Measurements from ENCODE around the gene TRAPPC10.

Gene TRAPPC10

DNA sequence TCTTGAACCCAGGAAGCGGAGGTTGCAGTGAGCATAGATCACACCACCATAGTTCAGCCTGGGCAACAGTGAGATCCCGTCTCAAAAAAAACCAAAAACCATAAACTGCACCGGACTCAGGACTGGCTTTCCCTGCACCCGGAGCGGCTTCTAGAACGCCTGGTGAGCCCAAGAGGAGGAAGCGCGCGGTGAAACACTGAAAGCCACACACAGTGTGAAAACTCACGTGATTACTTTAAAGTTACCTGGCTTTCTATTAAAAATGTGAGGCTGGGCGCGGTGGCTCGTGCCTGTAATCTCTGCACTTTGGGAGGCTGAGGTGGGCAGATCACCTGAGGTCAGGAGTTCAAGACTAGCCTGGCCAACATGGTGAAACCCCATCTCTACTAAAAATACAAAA is 7.0 kb upstream of the TRAPPC10 start:
- DNase-seq (ENCODE audit: low read depth in 1 of 2, low spot score in 1 of 2) = no peak
- H3K27ac ChIP-seq (replicated peaks) = no peak overlapping the region
- TF ChIP-seq, protein P1, sequence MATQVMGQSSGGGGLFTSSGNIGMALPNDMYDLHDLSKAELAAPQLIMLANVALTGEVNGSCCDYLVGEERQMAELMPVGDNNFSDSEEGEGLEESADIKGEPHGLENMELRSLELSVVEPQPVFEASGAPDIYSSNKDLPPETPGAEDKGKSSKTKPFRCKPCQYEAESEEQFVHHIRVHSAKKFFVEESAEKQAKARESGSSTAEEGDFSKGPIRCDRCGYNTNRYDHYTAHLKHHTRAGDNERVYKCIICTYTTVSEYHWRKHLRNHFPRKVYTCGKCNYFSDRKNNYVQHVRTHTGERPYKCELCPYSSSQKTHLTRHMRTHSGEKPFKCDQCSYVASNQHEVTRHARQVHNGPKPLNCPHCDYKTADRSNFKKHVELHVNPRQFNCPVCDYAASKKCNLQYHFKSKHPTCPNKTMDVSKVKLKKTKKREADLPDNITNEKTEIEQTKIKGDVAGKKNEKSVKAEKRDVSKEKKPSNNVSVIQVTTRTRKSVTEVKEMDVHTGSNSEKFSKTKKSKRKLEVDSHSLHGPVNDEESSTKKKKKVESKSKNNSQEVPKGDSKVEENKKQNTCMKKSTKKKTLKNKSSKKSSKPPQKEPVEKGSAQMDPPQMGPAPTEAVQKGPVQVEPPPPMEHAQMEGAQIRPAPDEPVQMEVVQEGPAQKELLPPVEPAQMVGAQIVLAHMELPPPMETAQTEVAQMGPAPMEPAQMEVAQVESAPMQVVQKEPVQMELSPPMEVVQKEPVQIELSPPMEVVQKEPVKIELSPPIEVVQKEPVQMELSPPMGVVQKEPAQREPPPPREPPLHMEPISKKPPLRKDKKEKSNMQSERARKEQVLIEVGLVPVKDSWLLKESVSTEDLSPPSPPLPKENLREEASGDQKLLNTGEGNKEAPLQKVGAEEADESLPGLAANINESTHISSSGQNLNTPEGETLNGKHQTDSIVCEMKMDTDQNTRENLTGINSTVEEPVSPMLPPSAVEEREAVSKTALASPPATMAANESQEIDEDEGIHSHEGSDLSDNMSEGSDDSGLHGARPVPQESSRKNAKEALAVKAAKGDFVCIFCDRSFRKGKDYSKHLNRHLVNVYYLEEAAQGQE (IDR thresholded peaks at IDR 0.05; ENCODE audit: insufficient replicate concordance, low read depth) = no peak
- TF ChIP-seq, protein P2, sequence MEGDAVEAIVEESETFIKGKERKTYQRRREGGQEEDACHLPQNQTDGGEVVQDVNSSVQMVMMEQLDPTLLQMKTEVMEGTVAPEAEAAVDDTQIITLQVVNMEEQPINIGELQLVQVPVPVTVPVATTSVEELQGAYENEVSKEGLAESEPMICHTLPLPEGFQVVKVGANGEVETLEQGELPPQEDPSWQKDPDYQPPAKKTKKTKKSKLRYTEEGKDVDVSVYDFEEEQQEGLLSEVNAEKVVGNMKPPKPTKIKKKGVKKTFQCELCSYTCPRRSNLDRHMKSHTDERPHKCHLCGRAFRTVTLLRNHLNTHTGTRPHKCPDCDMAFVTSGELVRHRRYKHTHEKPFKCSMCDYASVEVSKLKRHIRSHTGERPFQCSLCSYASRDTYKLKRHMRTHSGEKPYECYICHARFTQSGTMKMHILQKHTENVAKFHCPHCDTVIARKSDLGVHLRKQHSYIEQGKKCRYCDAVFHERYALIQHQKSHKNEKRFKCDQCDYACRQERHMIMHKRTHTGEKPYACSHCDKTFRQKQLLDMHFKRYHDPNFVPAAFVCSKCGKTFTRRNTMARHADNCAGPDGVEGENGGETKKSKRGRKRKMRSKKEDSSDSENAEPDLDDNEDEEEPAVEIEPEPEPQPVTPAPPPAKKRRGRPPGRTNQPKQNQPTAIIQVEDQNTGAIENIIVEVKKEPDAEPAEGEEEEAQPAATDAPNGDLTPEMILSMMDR (IDR thresholded peaks at IDR 0.05; ENCODE audit: insufficient read depth, low read length) = no peak
- TF ChIP-seq POLR2AphosphoS5 (IDR thresholded peaks at IDR 0.05; ENCODE audit: low read depth) = no peak
- no peak for TF ChIP-seq GABPA (IDR thresholded peaks at IDR 0.05; ENCODE audit: low read depth)
- no peak for TF ChIP-seq SPI1 (IDR thresholded peaks at IDR 0.05; ENCODE audit: borderline replicate concordance, low read depth)
- H3K4me3 ChIP-seq (replicated peaks; ENCODE audit: insufficient read depth, low read length) = no peak overlapping the region
- no peaks in the 10 kb centered on the region for H3K27me3 ChIP-seq (ENCODE audit: insufficient read depth, poor library complexity, severe bottlenecking)

DNA sequence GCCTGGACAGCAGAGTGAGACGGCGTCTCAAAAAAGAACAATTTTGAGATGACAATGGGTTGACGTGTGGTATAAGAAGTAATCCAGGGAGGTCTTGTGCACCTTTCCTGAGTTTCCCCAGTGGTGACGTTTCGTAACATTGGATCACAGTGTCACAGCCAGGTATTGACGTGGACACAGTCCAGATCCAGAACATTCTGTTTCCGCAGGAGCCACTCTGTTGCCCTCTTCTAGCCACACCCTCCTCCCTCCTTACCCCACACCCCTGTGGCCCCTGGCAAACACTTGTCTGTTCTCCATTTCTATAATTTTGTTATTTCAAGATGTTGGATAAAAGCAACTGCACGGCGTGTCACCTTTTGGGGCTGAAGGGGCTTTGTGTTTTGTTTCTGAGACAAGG is 6.5 kb upstream of the TRAPPC10 start:
- Histone ChIP-seq H3K27ac (replicated peaks) (no peak overlapping the region), H3K4me3 (replicated peaks; ENCODE audit: insufficient read depth, low read length) (no peak overlapping the region), H3K27me3 (ENCODE audit: insufficient read depth, poor library complexity, severe bottlenecking) (no peaks in the 10 kb centered on the region)
- DNase-seq (ENCODE audit: low read depth in 1 of 2, low spot score in 1 of 2) = no peak
- no peak for TF ChIP-seq SPI1 (IDR thresholded peaks at IDR 0.05; ENCODE audit: borderline replicate concordance, low read depth)
- TF ChIP-seq, protein P1 (IDR thresholded peaks at IDR 0.05; ENCODE audit: insufficient replicate concordance, low read depth) = no peak
- TF ChIP-seq POLR2AphosphoS5 (IDR thresholded peaks at IDR 0.05; ENCODE audit: low read depth) = no peak
- TF ChIP-seq, protein P2 (IDR thresholded peaks at IDR 0.05; ENCODE audit: insufficient read depth, low read length) = no peak
- no peak for TF ChIP-seq GABPA (IDR thresholded peaks at IDR 0.05; ENCODE audit: low read depth)

DNA sequence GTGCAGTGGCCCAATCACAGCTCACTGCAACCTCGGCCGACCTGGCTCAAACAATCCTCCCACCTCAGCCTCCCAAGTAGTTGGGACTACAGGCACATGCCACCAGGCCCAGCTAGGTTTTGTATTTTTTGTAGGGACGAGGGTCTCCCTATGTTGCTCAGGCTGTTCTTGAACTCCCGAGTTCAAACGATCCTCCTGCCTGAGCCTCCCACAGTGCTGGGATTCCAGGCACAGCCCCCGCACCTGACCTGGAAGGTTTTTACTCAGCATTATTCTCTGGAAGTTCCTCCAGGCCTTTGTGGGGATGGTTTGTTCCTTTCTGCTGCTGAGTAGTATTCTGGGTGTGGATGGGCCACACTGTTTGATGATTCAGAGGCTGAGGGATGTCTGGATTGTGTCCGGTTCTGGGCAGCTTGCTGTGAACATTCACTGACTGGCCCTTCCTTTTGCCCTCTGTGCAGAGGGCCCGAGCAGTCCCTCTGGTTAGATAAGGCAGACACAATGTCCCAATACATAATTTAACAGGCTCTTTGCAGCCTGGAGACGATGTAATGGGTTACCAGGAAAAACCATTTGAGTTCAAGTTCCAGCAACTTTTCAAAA is 6.0 kb upstream of the TRAPPC10 start:
- DNase-seq (ENCODE audit: low read depth in 1 of 2, low spot score in 1 of 2) = no peak
- H3K27me3 ChIP-seq (ENCODE audit: insufficient read depth, poor library complexity, severe bottlenecking) = no peaks in the 10 kb centered on the region
- TF ChIP-seq, protein P2 (IDR thresholded peaks at IDR 0.05; ENCODE audit: insufficient read depth, low read length) = no peak
- TF ChIP-seq, protein P1 (IDR thresholded peaks at IDR 0.05; ENCODE audit: insufficient replicate concordance, low read depth) = no peak
- TF ChIP-seq SPI1 (IDR thresholded peaks at IDR 0.05; ENCODE audit: borderline replicate concordance, low read depth) (no peak), POLR2AphosphoS5 (IDR thresholded peaks at IDR 0.05; ENCODE audit: low read depth) (no peak), GABPA (IDR thresholded peaks at IDR 0.05; ENCODE audit: low read depth) (no peak)
- H3K27ac ChIP-seq (replicated peaks) = no peak overlapping the region
- no peak overlapping the region for H3K4me3 ChIP-seq (replicated peaks; ENCODE audit: insufficient read depth, low read length)
